Sigmoid colon (tissue), 4 donors: ENCODE results near the gene SUPT6H.

ENCODE experiments used
- EP300 ChIP-seq, 4 donors: sonication (generic); formaldehyde crosslinking; IDR thresholded peaks; one replicate each; pipeline ENCODE4 v1.6.1; 2017; ENCODE audit warnings: antibody characterized with exemption in 4 of 4
- POLR2A ChIP-seq, 2 donors: fragments of 450-650 bp; IDR thresholded peaks; one replicate each; pipeline ENCODE4 v1.6.1; 2016; ENCODE audit warnings: antibody characterized with exemption in 2 of 2, mild to moderate bottlenecking in 2 of 2, moderate library complexity in 2 of 2
- POLR2AphosphoS5 ChIP-seq, 4 donors: sonication (generic); formaldehyde crosslinking; IDR thresholded peaks; one replicate each; pipeline ENCODE4 v1.6.1; 2017; ENCODE audit warnings: antibody characterized with exemption in 4 of 4
- TF ChIP-seq, protein P1 (sequence below), 4 experiments: fragments of 450-650 bp in 3 of 4; fragments of 200-600 bp in 1 of 4; IDR thresholded peaks; one replicate each; pipeline ENCODE4 v1.5.1; 2016 to 2019; ENCODE audit warnings: antibody characterized with exemption in 4 of 4, mild to moderate bottlenecking in 3 of 4, moderate library complexity in 2 of 4

DNA sequence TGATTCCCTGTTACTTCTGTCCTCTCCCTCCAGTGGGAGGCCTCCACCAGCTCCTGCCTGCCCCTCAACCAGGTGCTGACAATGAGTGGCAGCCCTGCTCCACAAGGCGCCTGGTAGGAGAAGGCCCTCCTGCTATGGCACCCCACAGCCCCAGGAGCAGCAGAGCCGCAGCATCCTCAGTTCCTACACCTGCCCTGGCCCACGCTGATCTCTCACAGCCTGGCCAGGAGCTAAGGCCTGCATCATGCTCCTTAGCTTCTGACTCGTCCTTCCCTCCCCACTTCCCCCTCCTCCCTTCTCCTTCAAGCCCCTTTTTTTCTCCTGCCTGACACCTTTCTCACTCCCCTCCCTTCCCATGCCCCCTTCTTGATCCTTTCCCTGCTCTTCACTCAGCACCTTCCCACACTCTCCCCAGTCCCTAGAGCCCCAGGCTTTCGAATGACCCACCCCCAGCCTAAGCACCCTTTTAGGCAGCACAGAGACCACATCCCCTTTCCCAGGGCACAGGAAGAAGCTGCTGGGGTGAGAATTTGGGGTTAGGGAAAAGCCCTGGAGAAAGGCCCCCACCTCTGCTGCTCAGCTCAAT is 43.2 kb downstream of the SUPT6H start:
- TF ChIP-seq, protein P1, sequence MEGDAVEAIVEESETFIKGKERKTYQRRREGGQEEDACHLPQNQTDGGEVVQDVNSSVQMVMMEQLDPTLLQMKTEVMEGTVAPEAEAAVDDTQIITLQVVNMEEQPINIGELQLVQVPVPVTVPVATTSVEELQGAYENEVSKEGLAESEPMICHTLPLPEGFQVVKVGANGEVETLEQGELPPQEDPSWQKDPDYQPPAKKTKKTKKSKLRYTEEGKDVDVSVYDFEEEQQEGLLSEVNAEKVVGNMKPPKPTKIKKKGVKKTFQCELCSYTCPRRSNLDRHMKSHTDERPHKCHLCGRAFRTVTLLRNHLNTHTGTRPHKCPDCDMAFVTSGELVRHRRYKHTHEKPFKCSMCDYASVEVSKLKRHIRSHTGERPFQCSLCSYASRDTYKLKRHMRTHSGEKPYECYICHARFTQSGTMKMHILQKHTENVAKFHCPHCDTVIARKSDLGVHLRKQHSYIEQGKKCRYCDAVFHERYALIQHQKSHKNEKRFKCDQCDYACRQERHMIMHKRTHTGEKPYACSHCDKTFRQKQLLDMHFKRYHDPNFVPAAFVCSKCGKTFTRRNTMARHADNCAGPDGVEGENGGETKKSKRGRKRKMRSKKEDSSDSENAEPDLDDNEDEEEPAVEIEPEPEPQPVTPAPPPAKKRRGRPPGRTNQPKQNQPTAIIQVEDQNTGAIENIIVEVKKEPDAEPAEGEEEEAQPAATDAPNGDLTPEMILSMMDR (IDR thresholded peaks at IDR 0.05): no peak
- no peak for TF ChIP-seq POLR2AphosphoS5 (IDR thresholded peaks at IDR 0.05)
- no peak for TF ChIP-seq POLR2A (IDR thresholded peaks at IDR 0.05)
- no peak for TF ChIP-seq EP300 (IDR thresholded peaks at IDR 0.05)
